Ectodermal cell (in vitro differentiated cells): ENCODE measurements around the gene CDK5RAP2.
"Not testable (repeated sequence)": the region's sequence is repeated elsewhere in the genome, so short reads cannot be mapped to it uniquely, and the experiment has no call there.

Experiments
- H3K27ac ChIP-seq: 2 replicates; pipeline ENCODE4 v1.7.0; 2013; ENCODE audit warnings: mild to moderate bottlenecking, low read depth, low read length; ENCODE audit not compliant: insufficient read depth, poor library complexity, severe bottlenecking
- H3K27me3 ChIP-seq: 2 replicates; pipeline ENCODE4 v1.7.0; 2013; ENCODE audit warnings: mild to moderate bottlenecking, low read length; ENCODE audit not compliant: insufficient read depth, control insufficient read depth, poor library complexity, severe bottlenecking
- H3K36me3 ChIP-seq: one replicate; pipeline ENCODE4 v1.7.0; 2013; ENCODE audit warnings: low read length; ENCODE audit not compliant: control insufficient read depth, insufficient read depth
- H3K4me1 ChIP-seq: one replicate; pipeline ENCODE4 v1.7.0; 2013; ENCODE audit warnings: low read length; ENCODE audit not compliant: control insufficient read depth, insufficient read depth
- H3K4me3 ChIP-seq: 2 replicates; pipeline ENCODE4 v1.7.0; 2013; ENCODE audit warnings: low read depth, low read length, control low read depth; ENCODE audit not compliant: insufficient read depth
- H3K9me3 ChIP-seq: 2 replicates; pipeline ENCODE4 v1.7.0; 2013; ENCODE audit warnings: mild to moderate bottlenecking, low read length, moderate library complexity; ENCODE audit not compliant: control insufficient read depth
- WGBS, 2 experiments: methylation state at CpG; one replicate each; pipeline ENCODE4 v1.1.7; 2013; ENCODE audit warnings: missing lambda C conversion rate in 2 of 2; 5-methylcytosine and 5-hydroxymethylcytosine counted together

Gene CDK5RAP2

GRCh38 chr9:120478208-120478607 lies 101.8 kb downstream of the CDK5RAP2 start:
- Histone ChIP-seq H3K4me3 (no peak overlapping the region), H3K9me3 (no peaks in the 10 kb centered on the region), H3K27me3 (no peaks in the 10 kb centered on the region), H3K27ac (no peak overlapping the region), H3K36me3 (peaks cover 11% of the 10 kb centered on the region), H3K4me1 (no peaks in the 10 kb centered on the region)
- WGBS, 2 experiments: 95% methylated on average over 6 of the region's 6 CpGs

GRCh38 chr9:120477534-120478001 lies 102.4 kb downstream of the CDK5RAP2 start:
- H3K36me3 ChIP-seq: peaks cover 12% of the 10 kb centered on the region
- H3K27ac ChIP-seq: no peak overlapping the region
- no peak overlapping the region for H3K4me3 ChIP-seq
- no peaks in the 10 kb centered on the region for H3K9me3 ChIP-seq
- WGBS, 2 experiments: 44 to 56% methylated on average over 3 of the region's 3 CpGs
- H3K27me3 ChIP-seq: no peaks in the 10 kb centered on the region
- no peaks in the 10 kb centered on the region for H3K4me1 ChIP-seq

- H3K27me3 ChIP-seq: no peaks in the 10 kb centered on the region
- 92 to 95% methylated on average over 7 of the region's 7 CpGs for WGBS, 2 experiments
- no peak overlapping the region for H3K4me3 ChIP-seq
- no peaks in the 10 kb centered on the region for H3K4me1 ChIP-seq
- H3K36me3 ChIP-seq: peaks cover 20% of the 10 kb centered on the region
- no peaks in the 10 kb centered on the region for H3K9me3 ChIP-seq
- no peak overlapping the region for H3K27ac ChIP-seq
These were observed 104.6 kb downstream of the CDK5RAP2 start for GRCh38 chr9:120475341-120475740.

- WGBS, 2 experiments: 93 to 98% methylated on average over 3 of the region's 3 CpGs
- Histone ChIP-seq H3K9me3 (no peaks in the 10 kb centered on the region), H3K4me3 (no peak overlapping the region), H3K4me1 (no peaks in the 10 kb centered on the region), H3K27ac (no peak overlapping the region), H3K36me3 (peaks cover 20% of the 10 kb centered on the region), H3K27me3 (no peaks in the 10 kb centered on the region)
These were observed 105.2 kb downstream of the CDK5RAP2 start for GRCh38 chr9:120474591-120475243.

- no peaks in the 10 kb centered on the region for H3K4me1 ChIP-seq
- H3K27ac ChIP-seq: no peak overlapping the region
- peaks cover 20% of the 10 kb centered on the region for H3K36me3 ChIP-seq
- no peaks in the 10 kb centered on the region for H3K9me3 ChIP-seq
- 95 to 97% methylated on average over 3 of the region's 3 CpGs for WGBS, 2 experiments
- H3K4me3 ChIP-seq: no peak overlapping the region
- no peaks in the 10 kb centered on the region for H3K27me3 ChIP-seq
These were observed 106.4 kb downstream of the CDK5RAP2 start for GRCh38 chr9:120473608-120474007.

- 88 to 100% methylated on average over 2 to 3 of the region's 3 CpGs for WGBS, 2 experiments
- no peaks in the 10 kb centered on the region for H3K9me3 ChIP-seq
- no peaks in the 10 kb centered on the region for H3K4me1 ChIP-seq
- peaks cover 3% of the 10 kb centered on the region for H3K36me3 ChIP-seq
- H3K27ac ChIP-seq: no peak overlapping the region
- H3K4me3 ChIP-seq: no peak overlapping the region
- no peaks in the 10 kb centered on the region for H3K27me3 ChIP-seq
These were observed 114.1 kb downstream of the CDK5RAP2 start for GRCh38 chr9:120465685-120466407.

- peaks cover 7% of the 10 kb centered on the region for H3K36me3 ChIP-seq
- no peak overlapping the region for H3K27ac ChIP-seq
- no peak overlapping the region for H3K4me3 ChIP-seq
- no peaks in the 10 kb centered on the region for H3K9me3 ChIP-seq
- H3K27me3 ChIP-seq: no peaks in the 10 kb centered on the region
- H3K4me1 ChIP-seq: no peaks in the 10 kb centered on the region
- 93 to 99% methylated on average over 2 to 4 of the region's 4 CpGs for WGBS, 2 experiments
These were observed 115.0 kb downstream of the CDK5RAP2 start for GRCh38 chr9:120464887-120465421.

GRCh38 chr9:120464176-120464886 lies 115.6 kb downstream of the CDK5RAP2 start:
- H3K27ac ChIP-seq: no peak overlapping the region
- no peak overlapping the region for H3K4me3 ChIP-seq
- H3K4me1 ChIP-seq: no peaks in the 10 kb centered on the region
- H3K9me3 ChIP-seq: no peaks in the 10 kb centered on the region
- WGBS, 2 experiments: 94 to 95% methylated on average over 6 of the region's 6 CpGs
- no peaks in the 10 kb centered on the region for H3K27me3 ChIP-seq
- H3K36me3 ChIP-seq: peaks cover 9% of the 10 kb centered on the region

- Histone ChIP-seq H3K4me1 (no peaks in the 10 kb centered on the region), H3K27me3 (no peaks in the 10 kb centered on the region), H3K4me3 (no peak overlapping the region), H3K36me3 (peaks cover 9% of the 10 kb centered on the region), H3K9me3 (no peaks in the 10 kb centered on the region), H3K27ac (no peak overlapping the region)
- WGBS, 2 experiments: 93 to 96% methylated on average over 4 of the region's 4 CpGs
These were observed 116.2 kb downstream of the CDK5RAP2 start for GRCh38 chr9:120463765-120464164.

- H3K27me3 ChIP-seq, H3K27ac ChIP-seq, H3K4me1 ChIP-seq, H3K9me3 ChIP-seq, H3K4me3 ChIP-seq, H3K36me3 ChIP-seq: not testable (repeated sequence)
- whole genome bisulfite sequencing, 2 experiments: 94 to 95% methylated on average over 9 of the region's 9 CpGs
These were observed 118.3 kb downstream of the CDK5RAP2 start for GRCh38 chr9:120461677-120462076.
